Non-pigmented ciliary epithelial cell (primary cell): ENCODE data around the gene CREB3L4.
"Not testable (repeated sequence)": the region's sequence is repeated elsewhere in the genome, so short reads cannot be mapped to it uniquely, and the experiment has no call there.

ENCODE experiments used
- DNase-seq: peaks from one replicate; pipeline ENCODE4 v3.0.0-alpha.2; 2010; ENCODE audit warnings: low read depth

The CREB3L4 gene

DNA sequence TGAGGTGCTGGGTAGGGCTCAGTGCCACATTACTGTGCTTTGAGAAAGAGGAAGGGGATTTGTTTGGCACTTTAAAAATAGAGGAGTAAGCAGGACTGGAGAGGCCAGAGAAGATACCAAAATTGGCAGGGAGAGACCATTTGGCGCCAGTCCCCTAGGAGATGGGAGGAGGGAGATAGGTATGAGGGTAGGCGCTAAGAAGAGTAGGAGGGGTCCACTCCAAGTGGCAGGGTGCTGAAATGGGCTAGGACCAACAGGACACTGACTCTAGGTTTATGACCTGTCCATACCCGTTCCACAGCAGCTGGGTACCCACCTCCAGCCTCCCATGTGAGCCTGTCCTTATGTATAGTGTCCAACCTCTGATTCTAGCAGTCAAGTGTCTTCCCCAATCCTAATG is 8.2 kb upstream of the CREB3L4 start:
- DNase-seq = no peak

DNA sequence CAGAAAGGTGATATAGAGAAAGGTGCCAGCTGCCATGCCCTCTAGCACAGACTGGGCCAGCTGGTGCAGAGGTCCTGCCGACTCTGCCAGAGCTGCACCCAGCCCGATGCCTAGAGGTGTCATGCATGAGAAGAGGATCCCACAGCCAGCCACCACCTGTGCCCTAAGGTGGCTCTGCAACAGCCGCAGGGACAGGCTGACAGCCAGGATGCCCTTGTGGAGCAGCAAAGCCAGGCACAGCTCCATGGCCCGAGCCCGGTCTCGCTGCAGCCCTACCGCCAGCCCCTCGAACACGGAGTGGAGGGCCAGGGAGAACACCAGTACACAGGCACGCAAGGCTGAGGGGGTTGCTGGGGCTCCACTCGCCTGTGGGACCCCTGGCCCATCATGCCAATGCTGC is 7.5 kb upstream of the CREB3L4 start:
- DNase-seq = no peak

DNA sequence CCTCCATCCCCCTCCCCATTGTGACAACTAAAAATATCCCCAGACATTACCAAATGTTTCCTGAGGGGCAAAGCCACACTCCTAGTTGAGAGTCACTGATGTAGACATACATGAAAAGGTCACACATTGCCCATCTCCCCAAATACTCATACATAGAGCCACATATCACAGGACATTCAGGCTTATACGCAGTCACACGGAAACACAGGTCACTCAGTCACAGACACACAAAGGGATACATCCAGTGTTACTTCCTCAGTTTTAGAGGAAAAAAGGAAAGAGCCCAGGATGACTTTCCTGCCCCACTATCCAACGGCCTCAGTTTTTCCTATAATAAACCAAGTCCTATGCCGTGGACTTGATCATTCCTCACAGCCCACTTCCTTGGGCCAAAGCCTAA is 6.3 kb upstream of the CREB3L4 start:
- no peak for DNase-seq

DNA sequence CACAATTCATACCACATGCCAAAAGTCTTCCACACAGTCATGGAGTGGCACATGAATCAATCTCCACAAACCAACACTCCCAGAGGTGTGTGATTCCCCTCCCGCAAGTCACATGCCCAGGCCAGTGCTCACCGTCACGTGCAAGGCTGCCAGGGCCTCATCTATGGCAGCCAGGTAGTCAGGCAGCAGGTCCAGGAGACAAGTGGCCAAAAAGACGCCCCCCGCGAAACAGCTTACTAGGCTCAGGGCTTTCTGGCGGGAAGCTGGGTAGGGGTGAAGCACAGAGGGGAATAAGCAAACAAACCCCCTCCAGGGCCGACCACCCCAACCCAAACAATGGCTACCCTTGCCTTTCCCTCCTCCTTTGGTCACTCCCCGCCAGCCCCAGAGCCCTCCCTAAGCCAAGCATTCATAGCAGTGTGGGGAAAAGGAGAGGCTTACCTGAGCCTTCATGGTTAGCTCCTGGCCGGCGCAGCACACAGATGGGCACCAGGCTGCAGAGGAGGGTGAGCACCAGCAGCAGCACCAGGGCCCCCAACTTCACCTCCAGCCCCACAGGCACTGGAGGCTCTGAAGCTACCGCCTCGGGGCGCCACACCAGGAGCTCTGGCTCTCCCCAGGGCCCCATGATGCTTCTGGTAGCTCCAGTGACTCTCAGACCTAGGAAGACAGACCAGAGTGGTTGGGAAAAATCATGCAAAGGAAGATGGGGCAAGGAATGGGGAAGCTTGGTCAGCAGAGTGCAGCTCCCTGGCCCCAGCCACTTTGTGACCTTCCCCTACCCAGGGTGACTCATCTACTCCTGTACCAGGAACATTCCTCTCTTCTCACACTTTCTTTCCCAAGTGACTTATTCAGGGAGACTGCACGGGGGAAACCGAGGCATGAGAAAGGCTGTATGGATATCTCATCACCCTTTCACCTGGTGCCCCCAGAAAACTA is 5.3 kb upstream of the CREB3L4 start:
- DNase-seq = no peak

DNA sequence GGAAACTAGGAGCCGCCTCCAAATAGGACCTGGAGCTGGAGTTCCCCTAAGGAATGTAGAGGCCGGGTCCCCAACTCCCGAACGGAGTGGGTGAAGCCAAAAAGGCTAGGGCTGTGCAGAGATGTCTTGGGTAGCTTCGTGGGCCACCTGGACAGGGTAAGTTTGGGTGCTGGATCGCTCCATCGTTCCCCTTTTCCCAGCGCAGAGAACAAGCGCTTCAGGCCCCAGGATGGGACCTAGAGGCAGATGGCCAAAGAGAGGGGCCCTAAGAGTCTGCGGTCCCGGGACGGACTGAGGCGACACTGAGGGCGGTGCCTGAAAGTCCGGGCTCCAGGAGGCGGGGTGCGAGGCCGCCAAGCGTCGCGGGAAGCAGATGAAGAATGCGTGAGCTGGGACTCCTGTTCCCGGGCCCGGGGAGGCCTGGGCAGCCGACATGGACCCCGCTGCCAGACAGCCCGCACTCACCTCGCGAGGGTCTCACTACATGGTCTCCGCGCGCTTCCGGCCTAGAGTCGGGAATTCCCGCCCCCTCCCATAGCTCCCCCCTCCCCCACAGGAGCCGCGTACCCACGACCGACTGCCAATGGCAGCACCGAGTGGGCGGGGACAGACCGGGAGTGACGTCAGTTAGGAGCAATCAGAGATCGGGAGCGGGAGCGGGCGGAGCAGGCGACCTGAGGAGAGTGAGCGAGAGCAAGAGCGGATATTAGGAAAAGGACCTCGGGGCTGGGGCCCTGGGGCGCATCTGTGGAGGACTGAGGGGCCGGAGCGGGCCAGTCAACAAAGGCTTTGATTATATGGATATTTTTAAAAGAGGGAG is 4.5 kb upstream of the CREB3L4 start, which contains the start of gene SLC39A1:
Gene SLC39A1 (minus strand): TSS at position 508 of the 820 bp plus-strand sequence. CDS start 822 bp downstream, outside the sequence.
- DNase-seq = peak; percentile 86

DNA sequence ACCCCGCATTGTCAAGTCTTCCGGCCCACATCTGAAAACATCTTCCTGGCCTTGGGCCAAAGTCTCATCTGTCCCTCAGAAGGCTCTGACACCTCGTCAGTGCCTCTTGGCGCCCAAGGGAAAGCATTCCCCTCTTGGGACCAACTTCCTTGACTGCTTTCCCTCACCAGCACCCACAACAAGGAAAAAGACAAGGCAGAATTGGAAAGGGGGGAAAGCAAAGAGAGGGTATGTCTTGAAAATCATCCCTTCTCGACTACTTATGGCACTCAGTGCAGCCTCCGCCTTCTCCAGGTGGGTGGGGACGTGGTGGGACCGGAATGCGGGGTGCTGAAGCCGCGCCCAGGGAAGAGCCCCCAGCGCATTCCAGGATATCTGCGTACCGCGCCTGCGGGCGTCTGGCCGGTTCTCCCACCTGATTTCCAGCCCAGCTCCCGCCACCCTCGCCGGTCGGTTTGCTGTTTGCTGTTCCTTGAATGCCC is 3.8 kb upstream of the CREB3L4 start:
- no peak for DNase-seq

DNA sequence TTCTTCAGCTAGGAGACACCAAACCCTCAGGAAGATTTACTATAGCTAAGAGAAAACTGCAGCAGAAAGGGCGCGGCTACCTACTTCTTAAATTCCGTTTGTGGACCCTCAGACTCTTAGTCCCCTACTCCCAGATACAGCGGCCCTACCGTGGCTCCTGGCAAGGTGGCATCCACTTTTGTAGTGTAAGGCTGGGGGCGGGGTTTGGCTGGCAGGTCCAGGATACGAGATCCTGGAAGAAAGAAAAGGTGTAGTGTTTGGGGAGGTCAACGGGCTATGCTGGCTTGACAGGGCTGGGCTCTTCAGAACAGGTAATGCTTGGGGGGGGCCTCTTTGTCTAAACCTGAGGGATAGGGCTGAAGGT is 280 bp downstream of the CREB3L4 start:
- DNase-seq = no peak

DNA sequence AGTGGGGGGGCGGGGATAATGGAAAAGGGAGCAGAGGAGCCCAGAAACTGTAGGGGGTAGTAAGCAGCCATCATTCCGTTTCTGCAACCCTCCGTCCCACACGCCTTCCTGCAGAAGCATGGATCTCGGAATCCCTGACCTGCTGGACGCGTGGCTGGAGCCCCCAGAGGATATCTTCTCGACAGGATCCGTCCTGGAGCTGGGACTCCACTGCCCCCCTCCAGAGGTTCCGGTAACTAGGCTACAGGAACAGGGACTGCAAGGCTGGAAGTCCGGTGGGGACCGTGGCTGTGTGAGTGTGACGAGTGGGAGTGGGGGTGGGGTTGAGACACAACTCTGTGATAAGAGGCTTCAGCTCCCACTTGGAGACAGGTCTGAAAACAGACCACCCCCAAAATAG is 706 bp downstream of the CREB3L4 start:
- DNase-seq = no peak

DNA sequence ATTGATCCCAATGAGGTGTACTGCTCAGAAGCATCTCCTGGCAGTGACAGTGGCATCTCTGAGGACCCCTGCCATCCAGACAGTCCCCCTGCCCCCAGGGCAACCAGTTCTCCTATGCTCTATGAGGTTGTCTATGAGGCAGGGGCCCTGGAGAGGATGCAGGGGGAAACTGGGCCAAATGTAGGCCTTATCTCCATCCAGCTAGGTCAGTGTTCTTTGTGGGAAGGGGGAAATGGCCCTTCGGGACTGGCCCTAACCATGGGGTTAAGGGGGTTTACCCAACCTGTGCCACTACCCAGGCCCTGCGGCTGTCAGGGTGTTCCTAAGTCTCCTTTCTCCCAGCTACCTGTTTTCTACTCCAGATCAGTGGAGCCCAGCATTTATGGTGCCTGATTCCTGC is 1.3 kb downstream of the CREB3L4 start:
- DNase-seq = no peak

DNA sequence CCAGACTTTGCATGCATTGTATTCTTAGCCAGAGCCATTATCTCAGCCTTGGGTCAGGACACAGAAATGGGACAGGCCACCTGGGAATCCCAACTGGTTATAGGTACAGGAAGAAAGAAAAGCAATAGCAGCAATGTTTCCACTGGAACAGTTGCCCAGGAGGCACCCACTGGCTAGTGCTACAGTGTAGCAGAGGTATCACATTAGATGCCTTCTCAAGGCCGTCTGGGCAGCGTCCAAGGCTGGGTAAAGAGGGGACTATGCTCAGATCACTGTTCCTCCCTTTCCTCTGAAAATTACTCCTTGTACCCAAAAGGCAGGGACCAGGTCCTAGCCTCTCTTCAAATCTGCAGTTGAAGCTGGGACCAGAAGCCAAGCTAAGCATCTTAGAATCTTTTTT is 2.6 kb downstream of the CREB3L4 start:
- DNase-seq = no peak

DNA sequence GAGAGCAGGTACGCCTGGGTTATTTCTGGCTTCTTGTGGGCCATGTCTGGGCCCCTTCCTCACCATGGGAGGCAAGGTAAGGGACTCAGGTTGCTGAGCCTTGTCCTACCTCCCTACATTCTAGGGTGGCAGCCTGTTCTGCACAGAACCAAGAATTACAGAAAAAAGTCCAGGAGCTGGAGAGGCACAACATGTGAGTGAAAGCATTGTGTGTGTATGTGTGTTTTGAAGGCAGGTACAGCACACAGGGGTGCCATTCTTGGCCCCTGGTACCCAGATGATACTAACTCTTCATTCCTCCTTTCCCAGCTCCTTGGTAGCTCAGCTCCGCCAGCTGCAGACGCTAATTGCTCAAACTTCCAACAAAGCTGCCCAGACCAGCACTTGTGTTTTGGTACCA is 5.4 kb downstream of the CREB3L4 start:
- DNase-seq = no peak

DNA sequence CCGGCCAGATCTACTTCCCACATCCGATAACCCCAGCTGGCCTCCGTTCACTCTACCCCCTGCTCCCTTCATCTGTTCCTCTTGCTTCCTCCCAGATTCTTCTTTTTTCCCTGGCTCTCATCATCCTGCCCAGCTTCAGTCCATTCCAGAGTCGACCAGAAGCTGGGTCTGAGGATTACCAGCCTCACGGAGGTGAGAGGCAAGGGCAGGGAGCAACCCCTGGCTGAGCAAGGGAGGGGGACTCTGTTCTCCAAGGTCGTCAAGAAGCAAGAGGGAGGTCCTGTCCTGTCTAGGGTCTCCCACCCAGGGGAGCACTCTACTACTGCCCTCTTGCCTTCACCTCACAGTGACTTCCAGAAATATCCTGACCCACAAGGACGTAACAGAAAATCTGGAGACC is 5.8 kb downstream of the CREB3L4 start:
- DNase-seq = no peak

DNA sequence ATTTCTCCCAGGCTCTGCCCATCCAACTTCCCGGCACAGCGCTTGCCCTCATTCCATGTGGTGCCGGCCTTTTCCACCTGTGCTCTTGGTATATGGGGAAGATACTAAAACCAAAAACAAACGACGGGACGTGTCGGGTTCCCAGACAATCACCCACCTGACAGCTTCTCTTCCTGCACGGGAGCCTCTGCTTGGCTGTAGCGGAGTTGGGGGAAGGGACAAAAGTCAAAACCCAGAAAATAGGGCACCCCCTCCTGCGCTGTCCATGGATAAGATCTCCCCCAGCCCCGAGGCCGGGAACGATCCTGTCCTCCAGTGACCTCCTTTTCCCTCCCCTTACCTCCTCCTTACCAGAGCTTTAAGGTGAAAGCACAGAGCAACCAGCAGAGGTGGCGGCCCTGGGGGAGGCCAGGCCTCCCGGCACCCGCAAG is 9.1 kb downstream of the CREB3L4 start:
- no peak for DNase-seq

DNA sequence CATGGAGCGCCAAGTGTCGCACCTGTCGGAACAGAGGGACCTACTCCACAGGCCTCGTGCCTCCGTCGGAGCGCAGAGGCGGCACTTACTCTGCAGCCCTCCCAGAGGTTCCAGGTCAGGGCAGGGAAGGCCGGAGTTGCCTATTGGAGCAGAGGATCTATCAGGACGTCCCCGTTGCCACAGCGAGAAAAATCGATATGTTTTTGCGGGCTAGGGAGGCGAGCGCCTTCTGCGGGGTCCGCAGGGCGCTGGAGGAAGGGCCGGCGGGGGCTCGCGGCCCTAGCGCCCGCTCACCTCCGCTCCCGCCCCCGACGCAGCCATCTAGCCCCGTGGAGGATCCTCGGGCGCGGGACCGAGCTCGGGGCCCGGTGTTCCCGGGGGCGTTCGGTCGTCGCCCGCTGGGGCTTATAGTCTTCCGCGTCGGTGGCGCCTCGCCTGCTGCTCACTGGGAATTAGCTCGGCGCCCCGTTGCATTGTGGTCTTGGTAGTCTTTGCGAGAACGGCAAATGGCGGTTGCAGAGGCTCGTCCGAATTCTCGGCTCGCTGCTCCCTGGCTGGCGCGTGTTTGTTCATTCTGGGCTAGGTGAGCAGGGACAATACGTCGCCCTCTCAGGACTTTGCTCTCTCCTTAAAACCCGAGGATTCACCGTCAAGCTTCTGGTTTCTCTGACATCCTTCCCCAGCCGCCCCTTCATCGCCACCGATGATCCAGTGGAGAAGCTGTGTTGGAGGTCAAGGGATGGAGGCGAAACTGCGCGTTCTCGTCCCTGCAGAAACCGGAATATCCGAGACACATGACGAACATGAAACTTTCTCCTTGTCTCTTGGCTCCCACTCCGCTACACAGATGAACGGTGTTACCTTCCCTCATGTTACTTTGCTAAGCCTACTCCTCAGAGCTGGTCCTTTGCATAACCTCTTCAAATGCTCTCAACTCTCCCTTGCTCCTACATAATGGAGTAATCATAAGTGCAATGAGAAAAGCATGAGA is 9.8 kb downstream of the CREB3L4 start, which contains the start of gene JTB:
Gene JTB (minus strand): TSS at position 425 of the 991 bp plus-strand sequence. CDS start 422 bp downstream, at position 3.
- DNase-seq = no peak

DNA sequence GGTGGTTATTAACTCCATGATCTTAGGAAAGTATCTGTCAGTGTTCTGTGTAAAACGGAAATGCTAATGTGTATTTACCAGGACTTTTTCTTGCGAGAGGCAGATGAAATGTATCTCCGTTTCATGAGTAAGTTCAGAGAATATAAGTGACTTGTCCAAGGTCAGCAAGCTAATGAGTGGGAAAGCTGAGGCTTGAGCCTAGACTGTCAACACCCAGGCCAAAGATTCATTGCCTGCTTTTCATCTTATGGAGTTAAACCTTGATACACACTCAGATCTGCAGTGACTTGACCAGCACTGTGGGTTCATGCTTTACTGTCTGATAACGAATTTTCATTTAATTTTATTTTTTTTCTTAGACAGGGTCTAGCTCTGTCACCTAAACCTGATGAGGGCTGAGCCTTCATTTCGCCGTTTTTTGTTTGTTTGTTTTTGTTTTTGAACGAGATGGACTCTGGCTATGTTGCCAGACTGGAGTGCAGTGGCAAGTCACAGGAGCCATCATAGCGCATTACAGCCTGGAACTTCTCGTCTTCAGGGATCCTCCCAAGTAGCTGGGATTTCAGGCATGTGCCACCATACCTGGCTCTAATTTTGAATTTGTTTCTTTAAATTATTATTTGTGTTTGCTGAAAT is 10.7 kb downstream of the CREB3L4 start:
- no peak for DNase-seq

DNA sequence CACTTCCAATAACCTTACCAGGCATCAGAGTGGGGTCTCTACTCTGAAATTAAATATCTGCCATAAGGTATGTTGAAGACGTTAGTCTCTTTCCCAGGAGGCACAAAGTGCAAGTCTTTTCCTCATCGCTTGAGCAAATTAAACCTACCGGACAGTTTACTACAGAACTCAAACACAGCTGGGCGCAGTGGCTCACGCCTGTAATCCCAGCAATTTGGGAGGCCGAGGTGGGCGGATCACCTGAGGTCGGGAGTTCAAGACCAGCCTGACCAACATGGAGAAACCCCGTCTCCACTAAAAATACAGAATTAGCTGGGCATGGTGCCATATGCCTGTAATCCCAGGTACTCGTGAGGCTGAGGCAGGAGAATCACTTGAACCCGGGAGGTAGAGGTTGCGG is 11.4 kb downstream of the CREB3L4 start:
- DNase-seq = not testable (repeated sequence)

DNA sequence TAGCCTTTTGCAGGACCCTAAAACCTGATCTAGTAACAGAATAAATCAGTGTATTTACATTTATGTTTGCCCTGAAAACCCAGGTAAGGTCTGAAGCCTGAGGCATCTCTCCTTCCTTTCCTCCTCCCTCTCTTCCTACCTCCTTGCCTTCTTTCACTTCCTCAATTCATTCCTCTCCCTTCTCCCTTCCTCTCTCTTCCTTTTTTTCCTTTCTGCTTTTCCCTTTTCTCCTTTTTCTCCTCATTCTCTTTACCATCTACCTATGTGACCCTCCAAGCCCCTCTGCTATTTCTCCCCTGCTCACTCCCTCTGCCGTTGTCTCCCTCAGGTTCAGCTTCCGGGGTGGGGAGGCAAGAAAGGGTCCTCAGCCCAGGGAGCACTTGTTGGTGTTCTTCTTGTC is 14.0 kb downstream of the CREB3L4 start:
- DNase-seq = not testable (repeated sequence)

DNA sequence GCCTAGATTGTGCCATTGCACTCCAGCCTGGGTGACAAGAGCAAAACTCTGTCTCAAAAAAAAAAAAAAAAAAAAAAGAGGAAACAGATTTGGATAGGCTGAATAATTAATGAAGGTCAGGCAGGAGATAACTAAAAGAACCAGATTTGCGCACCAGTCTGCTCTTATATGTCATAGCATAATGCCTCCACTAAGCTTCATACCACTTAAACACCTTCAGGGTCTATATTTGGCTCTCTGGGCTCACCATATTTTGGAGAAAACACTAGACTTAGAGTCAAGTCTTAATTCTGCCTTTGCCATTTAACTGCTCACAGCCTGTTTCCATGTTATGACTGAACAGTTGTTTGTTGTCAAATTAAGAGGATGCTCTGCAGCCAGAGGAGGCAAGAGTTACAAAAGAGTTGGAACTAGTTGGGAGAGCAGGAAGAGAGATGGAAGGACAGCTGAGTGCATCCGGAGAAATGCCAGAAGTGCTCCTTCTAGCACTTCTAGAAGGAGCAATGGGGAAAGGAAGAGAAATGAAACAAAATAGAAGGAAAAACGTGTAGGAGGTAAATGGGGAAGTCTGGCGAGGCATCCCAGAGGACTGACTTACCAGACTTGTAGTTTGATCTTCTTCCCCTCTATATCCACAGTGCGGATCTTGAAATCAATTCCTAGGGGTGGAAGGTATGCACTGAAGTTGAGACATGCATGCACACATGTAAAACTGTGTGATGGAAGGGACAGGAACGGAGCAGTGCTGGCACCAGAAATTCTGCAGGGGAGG is 16.6 kb downstream of the CREB3L4 start:
- no peak for DNase-seq

DNA sequence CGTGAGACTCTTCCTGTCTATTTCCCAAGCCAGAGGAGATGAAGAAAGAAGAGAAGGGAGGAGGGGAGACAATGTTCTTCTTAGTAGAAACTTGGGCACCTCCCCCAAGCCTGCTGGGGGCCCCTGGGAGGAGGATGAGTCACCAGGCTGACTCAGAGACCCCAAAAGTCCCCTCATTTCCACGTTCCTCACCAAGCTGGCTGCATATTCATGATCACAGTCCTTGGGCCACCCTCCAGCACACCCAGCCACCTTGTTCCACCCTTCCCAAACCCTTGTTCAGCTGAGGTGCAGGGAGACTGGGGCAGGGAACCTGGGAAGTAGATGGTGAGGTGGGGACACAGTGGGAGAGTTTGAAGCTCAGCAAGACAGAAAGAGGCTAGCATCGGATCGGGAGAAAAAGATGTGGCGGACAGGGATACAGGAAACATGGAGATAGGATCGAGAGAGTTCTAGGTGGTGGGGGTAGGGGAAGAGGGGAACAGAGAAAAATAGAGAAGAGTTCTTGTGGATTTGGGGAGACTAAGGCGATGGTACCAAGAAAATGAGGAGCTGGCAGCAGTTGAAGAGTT is 17.7 kb downstream of the CREB3L4 start:
- no peak for DNase-seq
